Measurements from ENCODE around the gene MRPL43. TPM values are rescaled to one million over a fixed set of nuclear protein-coding genes. Genes with fewer than 3 reads are reported as not detected.

The MRPL43 gene
- total and polyA plus RNA-seq, 10 of the 15 experiments (the other 5 are each of a cell fraction or from before 2014, with no cell fraction given), result 16.6 to 108 (median 65.1) TPM

- TF ChIP-seq POLR2AphosphoS2 (IDR thresholded peaks at IDR 0.05; ENCODE audit: low read depth, low read length), result peak; percentile 43; the same call in 1 of the 2 replicates
- TF ChIP-seq NBN (IDR thresholded peaks at IDR 0.05), result peak; percentile 68
- TF ChIP-seq ZBTB11 (CRISPR knock-in tag; IDR thresholded peaks at IDR 0.05), result no peak
- no peak for TF ChIP-seq MEF2B (IDR thresholded peaks at IDR 0.05; ENCODE audit: partially characterized antibody, poor library complexity, severe bottlenecking)
These were observed 10.3 kb upstream of the MRPL43 start (continued) for GRCh38 chr10:100997360-100998182.

GRCh38 chr10:100996678-100997359 lies 9.5 kb upstream of the MRPL43 start:
- H3K4me3 ChIP-seq, result peak overlapping the region; percentile 86
- no peaks in the 10 kb centered on the region for H3K9me3 ChIP-seq (replicated peaks; ENCODE audit: control insufficient read depth, insufficient read depth, low read length)
- ChIA-PET POLR2A (interaction anchor here (0.6 to 3.8 kb wide), 9 partner anchors 8 to 650 kb away, joined by 3 to 23 read pairs (median 4); partner anchors contain the start of genes KAZALD1, MRPL43, PDZD7 and SCD), RAD21 (ENCODE audit: unreplicated experiment) (interaction anchor here (1.0 to 2.0 kb wide), 3 partner anchors 19 to 34 kb away, joined by 3 to 11 read pairs (median 3); partner anchors contain the start of genes PDZD7 and SFXN3), CTCF (interaction anchor here (0.8 to 5.7 kb wide), 15 partner anchors 10 to 85 kb away, joined by 3 to 91 read pairs (median 7); partner anchors contain the start of genes MRPL43, PDZD7, SEMA4G and SFXN3), SMC1A (ENCODE audit: uncharacterized antibody, unreplicated experiment) (interaction anchor here (1.0 to 1.7 kb wide), 3 partner anchors 9 to 19 kb away, joined by 3 to 5 read pairs (median 4); partner anchors contain the start of genes MRPL43 and TWNK)
- peak overlapping the region; percentile 99 for H3K4me2 ChIP-seq (ENCODE audit: control insufficient read depth, insufficient read depth)
- ATAC-seq (peak; percentile 46), DNase-seq (ENCODE audit: low read depth, low spot score) (no peak), FAIRE-seq (no peak)
- no peaks in the 10 kb centered on the region for H3K27me3 ChIP-seq (replicated peaks in 1 of 2; ENCODE audit: control insufficient read depth in 2 of 2, insufficient read depth in 2 of 2, low read length in 1 of 2)
- no peaks in the 10 kb centered on the region for H4K20me1 ChIP-seq (ENCODE audit: control insufficient read depth, insufficient read depth)
- peaks cover 10% of the 10 kb centered on the region for H3K79me2 ChIP-seq (ENCODE audit: control insufficient read depth, insufficient read depth, low read length)
- H3K36me3 ChIP-seq (ENCODE audit: control insufficient read depth in 2 of 2, insufficient read depth in 2 of 2, low read length in 1 of 2), result peaks cover 0 to 5% of the 10 kb centered on the region in 2 experiments; a peak in 3 of 4 replicates
- H2AFZ ChIP-seq (ENCODE audit: control insufficient read depth, low read depth, low read length), result peak overlapping the region; percentile 90
- in situ Hi-C loops (cut with MboI) (no loop called here), intact Hi-C loops (cut with micrococcal nuclease; ENCODE audit: unreplicated experiment) (loop anchor here (5.0 kb wide), 1 partner anchor 85 kb away; the partner anchor contains the start of gene SLF2)
- peaks cover 13% of the 10 kb centered on the region for H3K4me1 ChIP-seq (ENCODE audit: control insufficient read depth, insufficient read depth, low read length)
- WGBS (ENCODE audit: insufficient coverage, insufficient replicate concordance, low lambda C conversion rate, missing lambda C conversion rate), result 1% methylated on average over 39 of the region's 46 CpGs
- peak overlapping the region; percentile 63 for H3K9ac ChIP-seq (ENCODE audit: control insufficient read depth, insufficient read depth, low read length)
- H3K27ac ChIP-seq (ENCODE audit: control insufficient read depth, insufficient read depth), result peak overlapping the region; percentile 88
- BruUV-seq (replicated peaks), result no TSS peak
- TF ChIP-seq MYC (IDR thresholded peaks at IDR 0.05; ENCODE audit: insufficient read depth, insufficient read length, insufficient replicate concordance, low read length, severe bottlenecking) (peak; percentile 38), HSF1 (IDR thresholded peaks at IDR 0.05; ENCODE audit: low read depth, low read length) (no peak), BRCA1 (IDR thresholded peaks at IDR 0.05; ENCODE audit: low read depth, low read length) (no peak), CTCF (IDR thresholded peaks at IDR 0.05 in 2 of 3, conservative IDR thresholded peaks at IDR 0.05 in 1 of 3; ENCODE audit: control insufficient read depth in 2 of 3, extremely low read depth in 1 of 3, insufficient read depth in 1 of 3, low read depth in 3 of 3, low read length in 3 of 3) (peak in 1 of 3 experiments; percentile 1; a peak in 1 of 6 replicates), USF1 (IDR thresholded peaks at IDR 0.05; ENCODE audit: borderline replicate concordance, extremely low read length, insufficient read depth, low read depth, low read length) (peak; percentile 80)

Measured in GM12878 (cell line).